CD4-positive, alpha-beta T cell treated with Interleukin-17A for 1 hour (primary cell): ENCODE measurements around the gene CCDC54.
A peak's percentile ranks its signal among the peaks of the same experiment; 100 is the strongest.

Experiments
- DNase-seq: peaks from one replicate; pipeline ENCODE4 v3.0.0-alpha.2; 2020

Gene CCDC54

DNA sequence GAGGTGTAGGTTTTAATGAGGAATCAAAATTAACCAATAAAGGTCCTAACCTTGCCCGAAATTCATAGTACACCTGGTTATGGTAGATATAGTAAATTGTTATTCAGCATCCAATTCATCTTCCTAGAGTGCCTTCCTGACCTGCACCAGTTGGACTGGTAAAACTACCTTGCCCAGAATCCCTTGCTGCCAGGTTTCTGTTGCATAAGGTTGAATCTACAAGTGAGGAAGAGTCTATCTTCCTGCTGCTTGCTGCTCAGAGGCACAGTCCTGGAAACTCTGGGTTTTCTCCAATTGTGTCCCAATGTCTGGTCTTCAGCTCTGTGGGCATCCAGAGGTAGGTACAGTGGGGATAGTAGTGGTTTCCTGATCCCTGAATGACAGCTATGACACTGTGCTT lies 17.3 kb downstream of the CCDC54 start:
- DNase-seq = no peak

DNA sequence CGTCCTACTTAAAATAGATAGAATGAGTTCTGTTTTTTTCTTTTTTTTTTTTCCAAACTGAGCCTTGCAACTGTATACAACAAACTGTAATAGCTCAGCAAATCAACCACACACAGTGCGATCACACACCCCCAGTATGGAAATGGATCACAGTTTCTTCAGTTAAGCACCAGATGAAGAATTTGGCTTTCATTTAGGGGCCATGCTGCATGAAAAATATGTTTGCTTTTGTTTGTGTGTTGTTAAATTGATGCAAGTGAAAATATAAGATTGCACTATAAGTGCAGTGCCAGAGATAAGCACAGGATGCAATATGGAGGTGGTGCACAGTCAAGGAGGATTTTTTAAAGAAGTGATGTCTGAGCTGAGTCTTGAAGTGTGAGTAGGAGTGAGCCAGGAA lies 17.8 kb downstream of the CCDC54 start:
- DNase-seq = no peak

DNA sequence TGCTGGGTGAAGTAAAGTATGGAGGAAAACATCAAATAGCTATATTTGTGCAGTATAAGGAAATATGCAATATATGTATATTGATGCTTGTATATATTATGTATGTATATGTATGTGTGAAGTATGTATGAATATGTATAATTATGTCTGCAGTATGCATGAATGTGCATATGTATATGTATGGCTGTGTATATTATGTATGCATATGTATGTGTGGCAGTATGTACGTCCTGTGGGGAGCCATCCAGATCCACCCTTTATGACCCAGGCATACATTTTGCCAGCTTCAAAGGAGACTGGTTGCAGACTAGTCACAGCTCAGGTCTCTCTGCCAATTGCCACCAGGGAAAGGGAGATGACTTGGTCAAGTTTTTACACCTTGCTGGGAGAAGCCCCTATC lies 24.1 kb downstream of the CCDC54 start:
- DNase-seq = no peak

DNA sequence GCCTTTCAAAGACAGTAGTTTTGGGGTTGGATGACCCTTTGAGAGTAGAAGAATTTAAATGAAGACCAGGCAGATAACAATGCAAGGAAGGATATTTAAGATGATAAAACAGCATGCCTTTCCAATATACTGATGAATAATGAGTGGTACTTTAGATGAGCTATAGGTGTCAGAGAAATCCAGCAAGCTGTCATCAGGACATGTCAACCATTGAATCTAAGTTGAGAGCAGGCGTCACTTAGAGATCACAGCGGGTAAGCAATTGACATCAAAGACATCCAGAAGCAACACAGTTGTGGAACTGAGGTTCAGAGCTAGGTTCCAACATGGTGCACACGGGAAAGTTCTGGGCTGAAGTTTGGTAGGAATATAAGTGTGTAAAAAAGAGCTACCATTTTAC lies 25.0 kb downstream of the CCDC54 start:
- DNase-seq = no peak

DNA sequence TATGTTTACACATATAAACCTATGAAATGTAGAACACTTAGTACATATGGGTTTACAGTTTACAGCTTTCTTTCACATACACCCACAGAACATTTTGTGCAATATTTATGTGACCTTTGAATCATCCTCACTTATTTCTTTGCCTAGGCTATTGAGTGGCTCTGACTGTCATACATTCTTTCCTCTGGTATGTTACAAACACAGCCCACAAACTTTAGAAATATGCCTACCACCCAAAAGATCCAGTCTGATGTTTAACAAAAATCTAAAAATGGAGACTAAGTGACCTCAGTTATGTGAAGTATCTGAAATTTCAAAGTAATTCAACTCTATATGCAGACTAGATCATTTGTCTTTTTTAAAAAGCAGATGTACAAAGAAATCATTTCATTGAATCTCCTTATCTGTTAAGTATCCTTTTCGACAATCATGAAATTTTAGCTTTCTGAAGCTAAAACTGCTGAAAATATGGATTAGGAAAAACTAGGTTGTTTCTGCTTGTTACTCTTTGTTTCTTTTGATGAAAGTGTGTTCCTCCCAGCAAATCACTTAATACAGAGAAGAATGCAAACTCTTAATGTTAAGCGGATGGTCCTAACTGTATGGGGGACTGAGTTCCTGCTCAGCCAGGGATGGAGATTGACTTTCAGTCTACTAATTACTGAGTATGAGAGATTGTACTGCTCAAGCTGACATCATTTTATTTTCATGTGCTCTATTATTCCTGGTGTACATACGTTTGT lies 27.7 kb downstream of the CCDC54 start:
- no peak for DNase-seq

DNA sequence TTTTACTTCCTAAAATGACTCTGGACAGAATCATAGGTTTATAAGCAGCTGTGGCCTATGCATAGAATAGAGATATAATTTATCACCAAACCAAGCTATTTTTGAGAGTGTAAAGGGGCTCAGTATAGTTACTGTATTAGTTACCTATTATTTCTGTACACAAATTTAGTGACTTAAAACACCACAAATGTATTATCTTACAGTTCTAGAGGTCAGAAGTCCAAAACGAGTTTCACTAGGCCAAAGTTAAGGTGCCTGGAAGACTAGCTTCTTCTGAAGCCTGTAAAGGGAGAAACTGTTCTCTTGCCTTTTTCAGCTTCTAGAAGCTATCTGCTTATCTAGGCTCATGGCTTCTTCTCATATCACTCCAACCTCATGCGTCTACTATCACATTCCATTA lies 30.1 kb downstream of the CCDC54 start:
- no peak for DNase-seq

DNA sequence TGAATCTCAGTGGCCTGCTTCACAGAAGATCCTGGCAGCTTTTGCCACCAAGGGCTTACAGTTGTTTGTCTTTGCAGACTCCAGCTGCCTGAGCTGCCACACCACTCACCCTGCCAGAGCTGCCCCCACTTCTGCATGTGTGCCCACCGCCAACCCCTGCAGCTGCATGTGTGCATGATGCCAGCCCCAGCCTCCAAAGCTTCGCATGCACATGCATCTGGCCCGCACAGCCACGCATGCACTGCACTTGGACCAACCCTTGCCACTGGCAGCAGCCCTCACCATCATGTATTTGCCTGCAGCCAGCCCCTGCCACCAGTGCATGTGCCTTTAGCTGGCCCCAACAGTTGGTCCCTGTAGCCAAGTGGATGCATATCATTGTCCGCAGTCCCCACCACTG lies 31.3 kb downstream of the CCDC54 start:
- no peak for DNase-seq

DNA sequence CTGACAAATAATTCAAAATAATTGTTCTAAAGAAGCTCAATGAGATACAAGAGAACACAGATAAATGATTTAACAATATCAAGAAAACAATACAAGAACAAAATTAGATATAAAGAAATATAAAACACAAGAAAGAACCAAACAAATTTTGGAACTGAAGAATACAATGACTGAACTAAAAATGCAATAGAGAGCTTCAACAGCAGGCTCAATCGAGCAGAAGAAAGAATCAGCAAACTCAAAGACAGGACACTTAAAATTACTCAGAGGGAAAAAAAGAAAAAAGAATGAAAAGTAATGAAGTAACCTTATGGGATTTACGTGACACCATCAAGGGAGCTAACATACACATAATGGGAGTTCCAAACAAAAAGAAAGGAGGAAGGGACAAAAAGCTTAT lies 32.1 kb downstream of the CCDC54 start:
- DNase-seq = no peak

DNA sequence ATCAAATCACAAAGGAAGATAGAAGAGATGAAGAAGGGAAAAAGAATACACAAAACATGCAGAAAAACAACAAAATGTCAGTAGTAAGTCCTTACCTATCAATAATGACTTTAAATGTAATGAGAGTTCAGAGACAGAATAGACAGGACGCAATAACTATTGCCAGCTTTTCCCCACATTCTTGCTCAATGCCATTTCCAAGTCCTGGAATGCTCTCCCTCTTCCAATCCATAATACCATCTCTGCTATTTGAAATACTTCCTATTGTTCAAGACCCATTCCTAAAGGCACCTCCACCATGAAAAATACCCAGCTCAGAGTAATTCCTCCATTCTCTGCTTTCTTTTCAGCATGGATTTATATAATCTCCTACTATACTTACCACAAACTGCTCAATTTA lies 33.4 kb downstream of the CCDC54 start:
- DNase-seq = no peak

DNA sequence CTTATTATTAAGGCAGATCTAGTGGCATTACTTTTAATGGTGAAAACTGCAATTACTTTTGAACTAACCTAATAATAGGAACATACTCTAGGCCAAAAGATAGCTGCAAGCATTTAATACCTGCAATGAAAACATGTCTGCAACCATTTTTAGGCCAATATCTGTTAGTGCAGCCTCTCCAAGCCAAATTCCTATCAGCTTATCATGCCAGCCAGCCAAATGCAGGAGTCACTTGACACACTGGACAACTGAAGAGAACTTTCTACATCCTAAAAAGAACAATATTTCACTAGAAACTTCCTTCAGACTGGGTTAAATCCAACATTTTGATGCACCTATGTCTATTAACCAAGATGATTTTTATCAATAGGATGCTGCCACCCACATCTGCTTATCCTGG lies 33.8 kb downstream of the CCDC54 start:
- no peak for DNase-seq

DNA sequence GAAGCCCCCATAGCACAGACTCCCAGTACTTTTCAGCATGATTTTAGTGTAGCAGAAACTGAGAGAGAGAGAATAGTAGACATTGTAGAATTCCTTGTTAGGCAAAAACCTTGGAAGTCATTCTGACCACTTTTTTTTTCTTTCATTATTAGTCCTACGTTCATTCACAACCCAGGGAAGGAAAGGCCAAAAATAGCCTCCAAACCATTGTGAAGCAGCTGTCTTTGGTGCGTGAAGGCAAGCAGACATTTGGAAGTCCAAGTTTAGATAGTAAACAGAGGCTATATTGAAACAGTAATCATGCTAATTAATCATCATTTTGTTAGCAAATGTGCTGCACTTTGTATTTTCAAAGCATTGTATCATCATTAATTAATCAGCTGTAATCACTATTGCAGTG lies 34.5 kb downstream of the CCDC54 start:
- DNase-seq = no peak

DNA sequence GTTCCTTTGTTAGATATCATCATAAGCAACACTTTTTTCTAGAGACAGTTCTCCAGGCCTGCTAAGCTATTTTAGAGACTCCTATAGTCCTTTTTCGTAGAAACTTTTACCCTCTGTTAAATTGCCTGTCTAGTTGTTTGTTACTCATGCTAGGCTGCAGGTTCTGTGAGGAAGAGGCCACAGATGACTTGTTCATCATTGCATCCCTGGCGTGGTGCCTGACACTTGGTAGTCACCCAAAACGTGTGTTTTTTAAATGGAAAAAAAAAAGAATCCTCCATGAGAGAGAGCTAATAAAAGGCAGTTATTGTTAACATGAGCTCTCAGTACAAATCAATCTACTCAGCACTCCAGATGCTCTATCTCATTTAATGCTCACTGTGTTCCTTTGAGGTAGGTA lies 35.1 kb downstream of the CCDC54 start:
- no peak for DNase-seq

DNA sequence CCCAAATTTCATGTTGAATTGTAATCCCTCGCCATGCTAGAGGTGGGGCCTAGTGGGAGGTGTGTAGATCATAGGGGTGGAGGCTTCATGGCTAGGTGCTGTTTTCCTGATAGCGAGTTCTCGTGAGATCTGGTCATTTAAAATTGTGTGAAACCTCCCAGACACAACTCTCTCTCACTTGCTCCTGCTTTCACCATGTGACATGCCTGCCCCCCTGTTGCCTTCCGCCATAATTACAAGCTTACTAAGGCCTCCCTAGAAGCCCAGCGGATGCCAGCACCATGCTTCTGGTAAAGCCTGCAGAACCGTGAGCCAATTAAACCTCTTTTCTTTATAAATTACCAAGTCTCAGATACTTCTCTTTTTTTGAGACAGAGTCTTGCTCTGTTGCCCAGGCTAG lies 36.0 kb downstream of the CCDC54 start:
- DNase-seq = no peak

DNA sequence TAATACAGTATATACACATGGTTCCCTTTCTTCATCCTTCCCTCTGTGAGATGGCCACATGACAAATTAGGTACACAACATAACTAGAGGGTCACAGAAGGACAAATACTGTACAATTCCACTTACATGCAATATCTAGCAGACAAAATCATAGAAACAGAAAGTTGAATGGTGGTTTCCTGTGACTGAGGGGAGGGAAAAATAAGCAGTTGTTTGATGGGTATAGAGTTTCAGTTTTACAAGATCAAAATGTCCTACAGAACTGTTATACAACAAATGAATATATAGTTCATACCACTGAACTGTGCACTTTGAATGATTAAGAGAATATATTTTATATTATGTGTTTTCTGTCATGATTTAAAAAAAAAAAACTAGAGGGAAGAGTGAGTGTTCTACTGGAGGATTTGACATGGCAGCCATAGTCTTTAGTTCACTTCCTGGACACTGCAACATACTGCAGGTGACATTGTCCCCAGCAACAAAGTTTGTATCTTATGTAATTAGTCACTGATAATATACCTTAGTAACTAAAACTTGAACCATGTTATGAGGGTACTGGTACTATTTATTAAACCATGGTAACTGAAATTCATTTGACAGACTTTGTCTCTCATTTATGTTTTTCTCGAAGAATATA lies 37.2 kb downstream of the CCDC54 start:
- no peak for DNase-seq

DNA sequence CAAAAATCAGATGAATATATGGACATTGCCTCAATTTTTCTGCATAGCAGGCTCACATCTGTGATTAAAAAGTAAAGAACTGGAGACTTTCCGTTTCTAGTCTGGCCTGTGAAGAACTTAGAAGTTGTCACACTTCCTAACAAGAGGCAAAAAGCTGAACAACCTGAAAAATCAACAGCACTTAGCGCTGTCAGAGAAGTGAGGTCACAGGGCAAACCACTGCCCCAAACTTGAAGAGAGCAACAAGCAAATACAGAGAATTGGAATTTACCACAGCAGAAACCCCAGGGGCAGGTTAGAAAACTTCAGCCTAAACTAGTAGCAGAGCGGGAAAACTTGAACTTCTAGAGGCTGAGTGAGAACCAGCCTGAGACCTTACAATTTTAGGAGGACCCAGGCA lies 38.9 kb downstream of the CCDC54 start:
- DNase-seq = no peak

DNA sequence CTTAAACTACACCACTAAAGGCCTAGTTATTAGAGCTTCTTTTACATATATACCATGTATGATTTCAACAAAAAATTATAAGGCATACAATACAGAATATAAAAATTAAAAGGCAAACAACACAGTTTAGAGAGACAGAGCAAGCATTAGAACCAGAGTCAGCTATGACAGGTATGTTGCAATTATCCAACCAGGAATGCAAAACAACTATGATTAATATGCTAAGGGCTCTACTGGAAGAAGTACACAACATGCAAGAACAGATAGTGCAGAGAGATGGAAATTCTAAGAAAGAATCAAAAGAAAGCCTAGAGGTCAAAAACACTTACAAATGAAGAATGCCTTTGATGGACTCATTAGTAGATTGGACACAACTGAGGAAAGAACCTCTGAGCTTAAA lies 39.6 kb downstream of the CCDC54 start:
- DNase-seq = no peak

DNA sequence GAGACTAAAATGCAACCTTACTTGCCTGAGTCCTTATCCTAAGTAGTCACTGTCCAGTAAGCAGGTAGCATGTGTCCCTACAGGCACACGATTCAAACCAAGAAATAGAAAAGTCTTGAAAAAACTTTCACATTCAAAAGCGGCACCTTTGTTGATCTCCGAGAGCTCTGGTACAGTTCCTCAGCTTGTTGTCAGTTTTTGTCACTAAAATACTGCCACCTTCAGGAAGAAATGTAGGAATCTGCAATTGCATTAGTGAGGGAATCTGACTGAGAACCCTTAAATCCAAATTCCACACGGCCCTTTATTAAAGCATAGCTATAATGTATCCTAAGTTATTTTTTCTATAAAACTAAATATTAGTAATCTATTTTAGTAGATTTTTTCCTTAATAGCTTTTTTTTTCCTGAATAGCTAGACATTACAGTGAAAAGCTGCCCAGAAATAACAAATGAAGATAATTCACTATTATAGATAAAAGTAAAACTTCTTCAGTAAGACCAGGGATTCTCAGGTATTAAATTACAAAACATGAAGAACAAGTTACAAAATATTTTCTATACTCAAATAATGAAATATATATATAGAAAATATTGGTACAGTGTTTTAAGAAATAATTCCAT lies 44.0 kb downstream of the CCDC54 start:
- DNase-seq = peak; percentile 59

DNA sequence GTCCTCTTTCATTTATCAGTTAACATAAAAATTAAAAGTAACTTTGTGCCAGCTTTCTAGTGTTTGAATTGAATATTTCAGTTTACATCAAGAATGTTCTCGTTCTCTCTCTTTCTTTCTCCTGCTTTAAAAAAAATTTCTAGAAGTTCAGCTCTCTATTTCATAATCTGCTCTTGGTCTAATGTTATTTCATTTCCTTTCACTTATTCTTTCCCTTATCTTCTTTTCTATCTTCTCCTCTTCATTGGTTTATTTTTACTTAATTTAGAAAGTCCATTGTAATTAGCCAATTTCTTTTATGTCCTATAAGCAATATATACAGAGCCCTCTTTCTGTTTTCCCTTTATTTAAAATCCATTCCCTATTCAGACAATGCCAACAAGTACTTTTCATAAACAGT lies 44.6 kb downstream of the CCDC54 start:
- DNase-seq = no peak

DNA sequence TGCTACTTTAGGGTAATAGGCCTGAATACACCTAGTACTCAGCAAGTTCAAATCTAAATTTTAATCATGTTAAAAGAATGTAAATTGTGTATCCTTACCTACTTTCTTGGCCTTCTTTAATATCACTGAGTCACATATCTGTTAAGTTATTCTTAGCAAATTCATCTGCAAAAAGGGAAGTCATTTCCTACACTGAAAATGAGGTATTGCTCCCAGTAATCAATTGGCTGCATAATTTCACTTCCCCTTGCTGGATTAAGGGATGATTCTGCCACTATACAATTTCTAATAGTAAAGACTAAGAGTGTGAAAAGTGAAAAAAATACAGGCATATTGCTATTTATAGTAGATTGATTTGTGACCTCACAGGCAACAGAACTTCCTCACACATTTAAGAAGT lies 47.8 kb downstream of the CCDC54 start:
- no peak for DNase-seq

DNA sequence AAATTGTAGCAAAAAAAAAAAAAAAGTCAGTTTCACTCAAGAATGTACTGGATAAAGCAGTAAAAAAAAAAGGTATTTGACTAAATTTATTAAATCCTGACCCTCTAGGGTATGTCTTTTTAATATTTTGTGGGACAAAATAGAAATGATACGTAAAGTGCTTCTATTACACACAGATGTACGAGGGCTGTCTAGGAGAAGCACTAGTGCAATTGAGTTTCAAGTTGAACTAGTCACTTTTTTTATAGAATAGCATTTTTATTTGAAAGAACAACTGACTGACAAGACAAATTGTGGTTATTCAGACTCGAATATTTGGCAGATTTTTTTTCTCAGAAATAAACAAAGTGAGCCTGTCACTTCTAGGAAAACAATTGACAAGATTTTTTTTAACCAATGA lies 49.0 kb downstream of the CCDC54 start:
- DNase-seq = no peak
